ENCODE results near the gene PCDHB8.
A peak's percentile ranks its signal among the peaks of the same experiment; 100 is the strongest.
"Not testable (repeated sequence)": the region's sequence is repeated elsewhere in the genome, so short reads cannot be mapped to it uniquely, and the experiment has no call there.

The PCDHB8 gene

DNA sequence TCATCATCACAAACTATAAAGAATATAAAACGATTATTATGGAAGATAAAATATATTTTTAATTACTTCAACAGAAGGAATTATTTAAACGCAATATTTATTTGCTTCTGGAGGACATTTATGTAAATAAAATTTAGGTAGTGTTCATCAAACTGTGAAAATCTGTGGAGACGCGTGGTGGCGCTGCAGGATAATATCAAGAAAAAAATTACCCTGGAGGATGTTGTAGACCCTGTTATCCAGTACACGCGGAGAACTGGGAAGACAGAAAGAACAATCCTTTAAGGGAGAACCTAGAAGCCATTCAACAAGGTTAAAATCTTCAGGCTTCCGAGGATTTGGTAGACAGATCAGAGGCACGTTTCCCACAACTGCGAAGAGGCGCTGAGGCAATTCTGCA lies 30.9 kb downstream of the PCDHB8 start, which contains the start of gene PCDHB12:
Gene PCDHB12, plus strand, starts transcription at position 242 of the 400 bp plus-strand sequence. CDS start 189 bp downstream, outside the sequence.
- no peak for DNase-seq
- H3K9me3 ChIP-seq: peaks cover 0 to 96% (median 50%) of the 10 kb centered on the region in 3 donors
- intact Hi-C loops (cut with DNase I; ENCODE audit: low total_unique reads): no loop called here
- peaks cover 0 to 24% (median 15%) of the 10 kb centered on the region in 3 donors for H3K36me3 ChIP-seq
- H3K27ac ChIP-seq: no peak within 1 kb of the TSS
- TF ChIP-seq, protein P1, sequence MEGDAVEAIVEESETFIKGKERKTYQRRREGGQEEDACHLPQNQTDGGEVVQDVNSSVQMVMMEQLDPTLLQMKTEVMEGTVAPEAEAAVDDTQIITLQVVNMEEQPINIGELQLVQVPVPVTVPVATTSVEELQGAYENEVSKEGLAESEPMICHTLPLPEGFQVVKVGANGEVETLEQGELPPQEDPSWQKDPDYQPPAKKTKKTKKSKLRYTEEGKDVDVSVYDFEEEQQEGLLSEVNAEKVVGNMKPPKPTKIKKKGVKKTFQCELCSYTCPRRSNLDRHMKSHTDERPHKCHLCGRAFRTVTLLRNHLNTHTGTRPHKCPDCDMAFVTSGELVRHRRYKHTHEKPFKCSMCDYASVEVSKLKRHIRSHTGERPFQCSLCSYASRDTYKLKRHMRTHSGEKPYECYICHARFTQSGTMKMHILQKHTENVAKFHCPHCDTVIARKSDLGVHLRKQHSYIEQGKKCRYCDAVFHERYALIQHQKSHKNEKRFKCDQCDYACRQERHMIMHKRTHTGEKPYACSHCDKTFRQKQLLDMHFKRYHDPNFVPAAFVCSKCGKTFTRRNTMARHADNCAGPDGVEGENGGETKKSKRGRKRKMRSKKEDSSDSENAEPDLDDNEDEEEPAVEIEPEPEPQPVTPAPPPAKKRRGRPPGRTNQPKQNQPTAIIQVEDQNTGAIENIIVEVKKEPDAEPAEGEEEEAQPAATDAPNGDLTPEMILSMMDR (IDR thresholded peaks at IDR 0.05): no peak
- H3K4me1 ChIP-seq: no peaks in the 10 kb centered on the region
- H3K27me3 ChIP-seq: no peaks in the 10 kb centered on the region
- H3K4me3 ChIP-seq: peak within 1 kb of the TSS; percentile 22 to 23

DNA sequence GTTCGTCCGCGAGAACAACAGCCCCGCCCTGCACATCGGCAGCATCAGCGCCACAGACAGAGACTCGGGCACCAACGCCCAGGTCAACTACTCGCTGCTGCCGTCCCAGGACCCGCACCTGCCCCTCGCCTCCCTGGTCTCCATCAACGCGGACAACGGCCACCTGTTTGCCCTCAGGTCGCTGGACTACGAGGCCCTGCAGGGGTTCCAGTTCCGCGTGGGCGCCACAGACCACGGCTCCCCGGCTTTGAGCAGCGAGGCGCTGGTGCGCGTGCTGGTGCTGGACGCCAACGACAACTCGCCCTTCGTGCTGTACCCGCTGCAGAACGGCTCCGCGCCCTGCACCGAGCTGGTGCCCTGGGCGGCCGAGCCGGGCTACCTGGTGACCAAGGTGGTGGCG lies 32.7 kb downstream of the PCDHB8 start:
- H3K27ac ChIP-seq; intact Hi-C loops (cut with DNase I; ENCODE audit: low total_unique reads); DNase-seq; H3K4me1 ChIP-seq; H3K27me3 ChIP-seq; H3K4me3 ChIP-seq: not testable (repeated sequence)
- Histone ChIP-seq H3K36me3 (peaks cover 0 to 22% (median 11%) of the 10 kb centered on the region in 3 donors), H3K9me3 (peaks cover 0 to 94% (median 57%) of the 10 kb centered on the region in 3 donors)

DNA sequence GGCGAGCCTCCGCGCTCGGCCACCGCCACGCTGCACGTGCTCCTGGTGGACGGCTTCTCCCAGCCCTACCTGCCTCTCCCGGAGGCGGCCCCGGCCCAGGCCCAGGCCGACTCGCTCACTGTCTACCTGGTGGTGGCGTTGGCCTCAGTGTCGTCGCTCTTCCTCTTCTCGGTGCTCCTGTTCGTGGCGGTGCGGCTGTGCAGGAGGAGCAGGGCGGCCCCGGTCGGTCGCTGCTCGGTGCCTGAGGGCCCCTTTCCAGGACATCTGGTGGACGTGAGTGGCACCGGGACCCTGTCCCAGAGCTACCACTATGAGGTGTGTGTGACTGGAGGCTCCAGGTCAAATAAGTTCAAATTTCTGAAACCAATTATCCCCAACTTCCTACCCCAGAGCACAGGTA lies 33.3 kb downstream of the PCDHB8 start:
- peaks cover 0 to 20% (median 8%) of the 10 kb centered on the region in 3 donors for H3K36me3 ChIP-seq
- intact Hi-C loops (cut with DNase I; ENCODE audit: low total_unique reads); DNase-seq: not testable (repeated sequence)

GRCh38 chr5:141213656-141214339 lies 36.2 kb downstream of the PCDHB8 start, which contains the start of gene PCDHB13:
Gene PCDHB13 (plus strand): TSS chr5:141213919. CDS start chr5:141214124, 205 bp downstream.
- TF ChIP-seq, protein P1 (IDR thresholded peaks at IDR 0.05): peak; percentile 15 to 16
- Histone ChIP-seq H3K36me3 (peaks cover 5 to 34% (median 28%) of the 10 kb centered on the region in 3 donors), H3K4me3 (peak within 1 kb of the TSS in 1 of 2 donors; percentile 22), H3K9me3 (peaks cover 14 to 95% (median 72%) of the 10 kb centered on the region in 3 donors)
- H3K27me3 ChIP-seq; DNase-seq; H3K4me1 ChIP-seq; intact Hi-C loops (cut with DNase I; ENCODE audit: low total_unique reads); H3K27ac ChIP-seq: not testable (repeated sequence)

More for the DNA sequence above, 33.3 kb downstream of the PCDHB8 start:
- not testable (repeated sequence) for H3K27me3 ChIP-seq, H3K4me1 ChIP-seq, H3K27ac ChIP-seq, H3K4me3 ChIP-seq
- peaks cover 0 to 93% (median 62%) of the 10 kb centered on the region in 3 donors for H3K9me3 ChIP-seq

DNA sequence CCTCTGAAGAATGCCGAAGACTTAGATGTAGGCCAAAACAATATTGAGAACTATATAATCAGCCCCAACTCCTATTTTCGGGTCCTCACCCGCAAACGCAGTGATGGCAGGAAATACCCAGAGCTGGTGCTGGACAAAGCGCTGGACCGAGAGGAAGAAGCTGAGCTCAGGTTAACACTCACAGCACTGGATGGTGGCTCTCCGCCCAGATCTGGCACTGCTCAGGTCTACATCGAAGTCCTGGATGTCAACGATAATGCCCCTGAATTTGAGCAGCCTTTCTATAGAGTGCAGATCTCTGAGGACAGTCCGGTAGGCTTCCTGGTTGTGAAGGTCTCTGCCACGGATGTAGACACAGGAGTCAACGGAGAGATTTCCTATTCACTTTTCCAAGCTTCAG lies 37.0 kb downstream of the PCDHB8 start:
- intact Hi-C loops (cut with DNase I; ENCODE audit: low total_unique reads); H3K4me1 ChIP-seq; H3K27me3 ChIP-seq; H3K4me3 ChIP-seq; DNase-seq; H3K27ac ChIP-seq: not testable (repeated sequence)
- Histone ChIP-seq H3K9me3 (peaks cover 19 to 95% (median 72%) of the 10 kb centered on the region in 3 donors), H3K36me3 (peaks cover 5 to 37% (median 35%) of the 10 kb centered on the region in 3 donors)

GRCh38 chr5:141215504-141215903 lies 37.9 kb downstream of the PCDHB8 start:
- peaks cover 19 to 95% (median 73%) of the 10 kb centered on the region in 3 donors for H3K9me3 ChIP-seq

GRCh38 chr5:141216035-141216434 lies 38.4 kb downstream of the PCDHB8 start:
- H3K4me3 ChIP-seq; H3K4me1 ChIP-seq; intact Hi-C loops (cut with DNase I; ENCODE audit: low total_unique reads); H3K27me3 ChIP-seq; H3K27ac ChIP-seq; DNase-seq: not testable (repeated sequence)
- peaks cover 5 to 50% (median 30%) of the 10 kb centered on the region in 3 donors for H3K36me3 ChIP-seq
- peaks cover 24 to 97% (median 75%) of the 10 kb centered on the region in 3 donors for H3K9me3 ChIP-seq

More at GRCh38 chr5:141215504-141215903, 37.9 kb downstream of the PCDHB8 start:
- peaks cover 5 to 45% (median 30%) of the 10 kb centered on the region in 3 donors for H3K36me3 ChIP-seq
- H3K27me3 ChIP-seq; H3K4me1 ChIP-seq; DNase-seq; H3K4me3 ChIP-seq; H3K27ac ChIP-seq; intact Hi-C loops (cut with DNase I; ENCODE audit: low total_unique reads): not testable (repeated sequence)

DNA sequence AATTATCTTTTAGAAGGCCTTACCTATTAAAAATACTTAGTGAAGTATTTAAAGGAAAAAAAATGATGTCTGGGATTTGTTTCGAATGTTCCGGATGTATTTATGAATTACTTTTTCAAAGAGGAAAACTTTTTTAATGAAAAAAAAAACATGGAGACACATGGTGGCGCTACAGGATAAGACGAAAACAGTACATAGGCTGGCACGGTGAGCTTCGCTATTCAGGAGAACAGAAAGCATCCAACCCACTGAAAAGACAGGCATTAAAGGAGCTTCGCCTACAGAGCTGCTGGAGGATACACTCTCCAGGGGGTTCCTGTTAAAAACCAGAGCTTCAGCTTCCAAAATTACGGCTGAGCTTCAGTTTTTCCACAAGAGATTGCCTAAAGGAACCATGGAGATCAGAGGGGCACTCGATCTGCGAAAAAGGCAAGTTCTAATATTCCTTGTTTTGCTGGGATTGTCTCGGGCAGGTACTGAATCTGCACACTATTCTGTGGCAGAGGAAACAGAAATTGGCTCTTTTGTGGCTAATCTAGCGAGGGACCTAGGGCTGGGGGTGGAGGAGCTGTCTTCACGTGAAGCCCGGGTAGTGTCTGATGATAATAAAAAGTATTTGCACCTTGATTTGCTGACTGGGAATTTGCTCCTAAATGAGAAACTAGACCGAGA lies 45.7 kb downstream of the PCDHB8 start, which contains the start of gene PCDHB14:
Gene PCDHB14, plus strand, starts transcription at position 232 of the 672 bp plus-strand sequence. Its CDS starts 163 bp downstream, at position 395.
- DNase-seq: no peak
- no peaks in the 10 kb centered on the region for H3K27me3 ChIP-seq
- H3K36me3 ChIP-seq: peaks cover 5 to 47% (median 44%) of the 10 kb centered on the region in 3 donors
- intact Hi-C loops (cut with DNase I; ENCODE audit: low total_unique reads): no loop called here
- H3K4me1 ChIP-seq: no peaks in the 10 kb centered on the region
- peak within 1 kb of the TSS; percentile 19 to 34 for H3K4me3 ChIP-seq
- TF ChIP-seq, protein P1 (IDR thresholded peaks at IDR 0.05): no peak
- H3K9me3 ChIP-seq: peaks cover 15 to 97% (median 85%) of the 10 kb centered on the region in 3 donors
- no peak within 1 kb of the TSS for H3K27ac ChIP-seq

DNA sequence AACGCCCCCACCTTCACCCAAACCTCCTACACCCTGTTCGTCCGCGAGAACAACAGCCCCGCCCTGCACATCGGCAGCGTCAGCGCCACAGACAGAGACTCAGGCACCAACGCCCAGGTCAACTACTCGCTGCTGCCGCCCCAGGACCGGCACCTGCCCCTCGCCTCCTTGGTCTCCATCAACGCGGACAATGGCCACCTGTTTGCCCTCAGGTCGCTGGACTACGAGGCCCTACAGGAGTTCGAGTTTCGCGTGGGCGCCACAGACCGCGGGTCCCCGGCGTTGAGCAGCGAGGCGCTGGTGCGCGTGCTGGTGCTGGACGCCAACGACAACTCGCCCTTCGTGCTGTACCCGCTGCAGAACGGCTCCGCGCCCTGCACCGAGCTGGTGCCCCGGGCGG lies 47.3 kb downstream of the PCDHB8 start:
- peaks cover 9 to 90% (median 74%) of the 10 kb centered on the region in 3 donors for H3K9me3 ChIP-seq
- H3K27ac ChIP-seq; H3K4me1 ChIP-seq; DNase-seq; intact Hi-C loops (cut with DNase I; ENCODE audit: low total_unique reads); H3K4me3 ChIP-seq; H3K27me3 ChIP-seq: not testable (repeated sequence)
- peaks cover 0 to 35% (median 28%) of the 10 kb centered on the region in 3 donors for H3K36me3 ChIP-seq

- H3K27me3 ChIP-seq; H3K4me3 ChIP-seq; H3K4me1 ChIP-seq; intact Hi-C loops (cut with DNase I; ENCODE audit: low total_unique reads); DNase-seq; H3K27ac ChIP-seq: not testable (repeated sequence)
- H3K36me3 ChIP-seq: peaks cover 0 to 35% (median 23%) of the 10 kb centered on the region in 3 donors
- H3K9me3 ChIP-seq: peaks cover 9 to 88% (median 72%) of the 10 kb centered on the region in 3 donors
Measured at GRCh38 chr5:141225421-141225820, 47.8 kb downstream of the PCDHB8 start.

All from tibial artery (tissue), 4 donors.